Esophagus squamous epithelium (tissue), 5 donors: ENCODE measurements around the gene OCA2. TPM values are rescaled to one million over a fixed set of nuclear protein-coding genes. Genes with fewer than 3 reads are reported as not detected.

Experiments used
- DNase-seq: peaks from one replicate; lab custom pipeline; 2025; lab: John Stamatoyannopoulos, UW
- H3K27ac ChIP-seq, 4 donors: fragments of 200-600 bp; sonication (generic); one replicate each; pipeline ENCODE4 v1.5.1; 2016 to 2019; ENCODE audit warnings: mild to moderate bottlenecking in 1 of 4
- H3K27me3 ChIP-seq, 4 donors: fragments of 200-600 bp; sonication (generic); 1 replicate in 3 of 4; 2 replicates in 1 of 4; pipeline versions ENCODE4 v1.5.1 to v1.6.0; 2017 to 2021; ENCODE audit warnings: antibody characterized with exemption in 1 of 4
- H3K36me3 ChIP-seq, 3 donors: fragments of 200-600 bp; sonication (generic); one replicate each; pipeline ENCODE4 v1.5.1; 2016 to 2019
- H3K4me1 ChIP-seq, 3 donors: fragments of 200-600 bp; sonication (generic); one replicate each; pipeline ENCODE4 v1.5.1; 2017 to 2019
- H3K4me3 ChIP-seq, 4 donors: fragments of 200-600 bp; sonication (generic); 1 replicate in 3 of 4; 2 replicates in 1 of 4; pipeline ENCODE4 v1.5.1; 2016 to 2019; ENCODE audit warnings: mild to moderate bottlenecking in 2 of 4, moderate library complexity in 1 of 4
- H3K9me3 ChIP-seq, 3 donors: fragments of 200-600 bp; sonication (generic); one replicate each; pipeline ENCODE4 v1.5.1; 2016 to 2019
- POLR2A ChIP-seq, 4 donors: fragments of 450-650 bp; IDR thresholded peaks; one replicate each; pipeline ENCODE4 v1.6.1; 2017; ENCODE audit warnings: antibody characterized with exemption in 4 of 4, mild to moderate bottlenecking in 4 of 4, moderate library complexity in 3 of 4
- WGBS, 2 donors: methylation state at CpG; one replicate each; pipeline ENCODE4 v1.1.5; 2018; 5-methylcytosine and 5-hydroxymethylcytosine counted together
- intact Hi-C: fragments of 100-400 bp; cut with DNase I; formaldehyde crosslinking; loops from one replicate; pipeline ENCODE4 v1.15.0; 2022
- total RNA-seq, 4 donors: library from RNA; depleted of rRNA; stranded (reverse); fragments of >200 nt; gene quantifications; one replicate each; pipeline ENCODE4 v1.1.0, GENCODE V29; 2016
- TF ChIP-seq, protein P1 (sequence below), 6 experiments: fragments of 450-650 bp in 4 of 6; fragments of 200-600 bp in 2 of 6; sonication (generic) in 2 of 6; IDR thresholded peaks; one replicate each; pipeline ENCODE4 v1.5.1; 2016 to 2019; ENCODE audit warnings: antibody characterized with exemption in 6 of 6, mild to moderate bottlenecking in 4 of 6, moderate library complexity in 4 of 6
- donor health status: DM: yes; HTN: yes; CAD: no.

OCA2 gene
- total RNA-seq, 4 donors from 2014 or later, result 1.7 to 5.5 (median 4.6) TPM

DNA sequence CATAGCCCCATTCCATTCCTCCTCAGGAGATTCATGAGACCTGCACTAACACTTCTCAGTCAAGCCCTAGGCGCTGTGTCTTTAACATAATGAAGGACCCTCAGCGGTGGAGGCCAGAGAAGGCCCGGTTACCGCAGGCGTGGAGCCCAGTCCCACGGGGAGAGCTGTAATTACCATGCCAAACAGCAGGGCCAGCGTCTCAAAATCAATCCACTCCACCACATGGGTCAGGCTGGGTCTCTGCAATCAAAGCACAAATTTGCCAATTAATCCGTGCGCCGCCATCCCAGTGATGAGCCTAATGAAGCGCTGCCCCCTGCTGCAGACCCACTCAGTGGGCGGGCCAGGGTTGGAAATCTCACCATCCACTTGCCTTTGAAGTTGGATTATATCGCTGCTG lies 109.7 kb downstream of the OCA2 start:
- Histone ChIP-seq H3K27ac (no peak overlapping the region), H3K4me1 (no peaks in the 10 kb centered on the region), H3K9me3 (no peaks in the 10 kb centered on the region), H3K36me3 (no peaks in the 10 kb centered on the region), H3K4me3 (no peak overlapping the region), H3K27me3 (no peaks in the 10 kb centered on the region)
- TF ChIP-seq, protein P1, sequence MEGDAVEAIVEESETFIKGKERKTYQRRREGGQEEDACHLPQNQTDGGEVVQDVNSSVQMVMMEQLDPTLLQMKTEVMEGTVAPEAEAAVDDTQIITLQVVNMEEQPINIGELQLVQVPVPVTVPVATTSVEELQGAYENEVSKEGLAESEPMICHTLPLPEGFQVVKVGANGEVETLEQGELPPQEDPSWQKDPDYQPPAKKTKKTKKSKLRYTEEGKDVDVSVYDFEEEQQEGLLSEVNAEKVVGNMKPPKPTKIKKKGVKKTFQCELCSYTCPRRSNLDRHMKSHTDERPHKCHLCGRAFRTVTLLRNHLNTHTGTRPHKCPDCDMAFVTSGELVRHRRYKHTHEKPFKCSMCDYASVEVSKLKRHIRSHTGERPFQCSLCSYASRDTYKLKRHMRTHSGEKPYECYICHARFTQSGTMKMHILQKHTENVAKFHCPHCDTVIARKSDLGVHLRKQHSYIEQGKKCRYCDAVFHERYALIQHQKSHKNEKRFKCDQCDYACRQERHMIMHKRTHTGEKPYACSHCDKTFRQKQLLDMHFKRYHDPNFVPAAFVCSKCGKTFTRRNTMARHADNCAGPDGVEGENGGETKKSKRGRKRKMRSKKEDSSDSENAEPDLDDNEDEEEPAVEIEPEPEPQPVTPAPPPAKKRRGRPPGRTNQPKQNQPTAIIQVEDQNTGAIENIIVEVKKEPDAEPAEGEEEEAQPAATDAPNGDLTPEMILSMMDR (IDR thresholded peaks at IDR 0.05), result no peak
- no peak for TF ChIP-seq POLR2A (IDR thresholded peaks at IDR 0.05)
- intact Hi-C loops, result no loop called here
- WGBS, 2 donors, result 87 to 91% methylated on average over 6 to 11 of the region's 13 CpGs
- DNase-seq, result no peak

GRCh38 chr15:27985099-27985498 lies 114.0 kb downstream of the OCA2 start:
- intact Hi-C loops, result no loop called here
- Histone ChIP-seq H3K27ac (no peak overlapping the region), H3K4me1 (no peaks in the 10 kb centered on the region), H3K27me3 (no peaks in the 10 kb centered on the region), H3K9me3 (no peaks in the 10 kb centered on the region), H3K4me3 (no peak overlapping the region), H3K36me3 (no peaks in the 10 kb centered on the region)
- TF ChIP-seq, protein P1 (IDR thresholded peaks at IDR 0.05), result no peak
- TF ChIP-seq POLR2A (IDR thresholded peaks at IDR 0.05), result no peak
- DNase-seq, result no peak
- WGBS, 2 donors, result 79 to 87% methylated on average over 10 to 11 of the region's 13 CpGs

GRCh38 chr15:27983496-27983895 lies 115.6 kb downstream of the OCA2 start:
- Histone ChIP-seq H3K27ac (no peak overlapping the region), H3K9me3 (no peaks in the 10 kb centered on the region), H3K4me1 (no peaks in the 10 kb centered on the region), H3K36me3 (no peaks in the 10 kb centered on the region), H3K4me3 (no peak overlapping the region), H3K27me3 (no peaks in the 10 kb centered on the region)
- no peak for DNase-seq
- WGBS, 2 donors, result 89 to 93% methylated on average over 9 of the region's 9 CpGs
- TF ChIP-seq POLR2A (IDR thresholded peaks at IDR 0.05), result no peak
- TF ChIP-seq, protein P1 (IDR thresholded peaks at IDR 0.05), result no peak
- intact Hi-C loops, result no loop called here

DNA sequence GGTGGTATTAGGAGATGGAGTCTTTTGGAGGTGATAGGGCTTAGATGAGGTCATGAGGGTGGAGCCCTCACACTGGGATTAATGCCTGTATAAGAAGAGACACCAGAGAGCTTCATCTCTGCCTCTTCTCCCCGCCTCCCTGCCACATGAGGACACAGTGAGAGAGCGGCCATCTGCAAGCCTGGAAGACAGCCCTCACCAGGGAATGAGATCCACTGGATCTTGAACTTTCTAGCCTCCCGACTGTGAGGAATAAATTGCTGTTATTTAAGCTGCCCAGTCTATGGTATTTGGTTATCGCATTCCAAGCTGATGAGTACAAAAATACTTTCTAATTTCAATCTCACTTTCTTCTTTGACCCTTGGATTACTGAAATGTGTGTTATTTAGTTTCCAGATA lies 121.4 kb downstream of the OCA2 start:
- TF ChIP-seq, protein P1 (IDR thresholded peaks at IDR 0.05), result no peak
- TF ChIP-seq POLR2A (IDR thresholded peaks at IDR 0.05), result no peak
- Histone ChIP-seq H3K27ac (no peak overlapping the region), H3K4me3 (no peak overlapping the region), H3K27me3 (no peaks in the 10 kb centered on the region), H3K4me1 (no peaks in the 10 kb centered on the region), H3K9me3 (no peaks in the 10 kb centered on the region), H3K36me3 (no peaks in the 10 kb centered on the region)
- 61 to 88% methylated on average over 4 of the region's 4 CpGs for WGBS, 2 donors
- DNase-seq, result no peak
- intact Hi-C loops, result no loop called here

DNA sequence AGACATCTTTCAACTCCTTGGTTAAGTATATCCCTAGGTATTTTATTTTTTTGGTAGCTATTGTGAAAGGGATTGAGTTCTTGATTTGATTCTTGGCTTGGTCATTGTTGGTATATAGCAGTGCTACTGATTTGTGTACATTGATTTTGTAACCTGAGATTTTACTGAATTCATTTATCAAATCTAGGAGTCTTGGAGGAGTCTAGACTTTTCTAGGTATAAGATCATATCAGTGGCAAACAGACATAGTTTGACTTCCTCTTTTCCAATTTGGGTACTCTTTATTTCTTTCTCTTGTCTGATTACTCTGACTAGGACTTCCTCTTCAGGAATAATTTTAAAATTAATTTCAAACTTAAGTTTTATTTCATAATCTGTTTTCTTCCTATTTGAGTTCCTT lies 125.2 kb downstream of the OCA2 start:
- H3K27ac ChIP-seq, result no peak overlapping the region
- H3K27me3 ChIP-seq, result no peaks in the 10 kb centered on the region
- H3K9me3 ChIP-seq, result no peaks in the 10 kb centered on the region
- no peak for DNase-seq
- no peaks in the 10 kb centered on the region for H3K4me1 ChIP-seq
- intact Hi-C loops, result no loop called here
- no peaks in the 10 kb centered on the region for H3K36me3 ChIP-seq
- H3K4me3 ChIP-seq, result no peak overlapping the region
- TF ChIP-seq, protein P1 (IDR thresholded peaks at IDR 0.05), result no peak
- no peak for TF ChIP-seq POLR2A (IDR thresholded peaks at IDR 0.05)
